H1 (cell line): Measurements from ENCODE around the gene LPP. TPM values are rescaled to one million over a fixed set of nuclear protein-coding genes. Genes with fewer than 3 reads are reported as not detected.
A peak's percentile ranks its signal among the peaks of the same experiment; 100 is the strongest.

Source experiments
- ATF3 ChIP-seq: IDR thresholded peaks from 2 replicates; pipeline ENCODE4 v1.6.1; 2011; ENCODE audit warnings: low read depth, mild to moderate bottlenecking, low read length; ENCODE audit not compliant: insufficient read depth
- BCL11A ChIP-seq, 2 experiments: IDR thresholded peaks; one replicate each; pipeline ENCODE4 v1.6.1; 2011; ENCODE audit warnings: low read depth in 2 of 2, low read length in 2 of 2, mild to moderate bottlenecking in 2 of 2
- CBX8 ChIP-seq: fragments of 300-800, 300-1000 bp; sonication (generic); IDR thresholded peaks from 2 replicates; pipeline ENCODE4 v1.7.1; 2016; ENCODE audit warnings: low read depth, low read length, borderline replicate concordance
- CHD1 ChIP-seq: IDR thresholded peaks from 2 replicates; pipeline ENCODE4 v1.6.1; 2012; ENCODE audit warnings: low read depth, low read length, improper control_type of control experiment
- CREB1 ChIP-seq: IDR thresholded peaks from 2 replicates; pipeline ENCODE4 v1.6.1; 2012; ENCODE audit warnings: inconsistent platforms
- CTCF ChIP-seq, 3 experiments: IDR thresholded peaks; 1 replicate in 2 of 3; 2 replicates in 1 of 3; pipeline versions ENCODE4 v1.5.1 to v1.6.1; 2011; ENCODE audit warnings: low read length in 3 of 3, mild to moderate bottlenecking in 3 of 3, inconsistent platforms in 2 of 3, low read depth in 1 of 3, moderate library complexity in 1 of 3; ENCODE audit not compliant: insufficient read depth in 1 of 3; ENCODE audit errors: control extremely low read depth in 1 of 3
- FOSL1 ChIP-seq: IDR thresholded peaks from 2 replicates; pipeline ENCODE4 v1.6.1; 2011; ENCODE audit warnings: mild to moderate bottlenecking, low read depth, low read length, moderate library complexity; ENCODE audit not compliant: insufficient read depth
- GTF2F1 ChIP-seq: IDR thresholded peaks from 2 replicates; pipeline ENCODE4 v1.6.1; 2012; ENCODE audit warnings: low read depth, low read length, improper control_type of control experiment, borderline replicate concordance
- NANOG ChIP-seq: IDR thresholded peaks from 2 replicates; pipeline ENCODE4 v1.6.1; 2011; ENCODE audit warnings: low read length, low read depth, mild to moderate bottlenecking, inconsistent platforms; ENCODE audit not compliant: insufficient read depth, poor library complexity, severe bottlenecking
- RAD21 ChIP-seq, 2 experiments: IDR thresholded peaks in 1 of 2; conservative IDR thresholded peaks in 1 of 2; 2 replicates each; pipeline ENCODE4 v1.6.1; 2011; ENCODE audit warnings: low read depth in 2 of 2, low read length in 2 of 2, improper control_type of control experiment in 1 of 2, inconsistent platforms in 1 of 2, mild to moderate bottlenecking in 1 of 2, moderate library complexity in 1 of 2
- RBBP5 ChIP-seq: IDR thresholded peaks from 2 replicates; pipeline ENCODE4 v1.7.1; 2012; ENCODE audit warnings: low read depth, mild to moderate bottlenecking, inconsistent platforms, low read length, moderate library complexity, borderline replicate concordance
- RNF2 ChIP-seq: fragments of 200-900, 300-1000 bp; sonication (generic); IDR thresholded peaks from 2 replicates; pipeline ENCODE4 v1.7.1; 2016; ENCODE audit warnings: borderline replicate concordance, low read depth, mild to moderate bottlenecking, antibody characterized with exemption, low read length; ENCODE audit not compliant: poor library complexity, severe bottlenecking; ENCODE audit errors: missing control alignments
- RXRA ChIP-seq: IDR thresholded peaks from 2 replicates; pipeline ENCODE4 v1.6.1; 2011; ENCODE audit warnings: low read depth, mild to moderate bottlenecking, low read length, moderate library complexity; ENCODE audit not compliant: insufficient read depth
- SAP30 ChIP-seq: fragments of 300-600 bp; sonication (generic); IDR thresholded peaks from 2 replicates; pipeline ENCODE4 v1.7.1; 2012; ENCODE audit warnings: low read length, moderate library complexity, mild to moderate bottlenecking, inconsistent platforms; ENCODE audit not compliant: insufficient read depth, insufficient replicate concordance
- SP1 ChIP-seq: IDR thresholded peaks from 2 replicates; pipeline ENCODE4 v1.6.1; 2011; ENCODE audit warnings: low read depth, low read length
- TCF12 ChIP-seq: IDR thresholded peaks from 2 replicates; pipeline ENCODE4 v1.6.1; 2011; ENCODE audit warnings: low read depth, mild to moderate bottlenecking, low read length
- USF2 ChIP-seq: IDR thresholded peaks from 2 replicates; pipeline ENCODE4 v1.6.1; 2011; ENCODE audit warnings: low read length, improper control_type of control experiment
- polyA plus RNA-seq, 7 experiments: library from polyadenylated mRNA; depleted of rRNA in 3 of 7; stranded (reverse) in 5 of 7; unstranded in 2 of 7; fragments of >200 nt in 5 of 7; fragments of 200-250 nt in 2 of 7; gene quantifications; 1 replicate in 5 of 7; 2 replicates in 1 of 7; 4 replicates in 1 of 7; pipeline versions ENCODE4 v1.2.1 to v1.2.3, GENCODE V29; 2011 to 2013; ENCODE audit warnings: missing spikeins in 2 of 7, mixed read lengths in 2 of 7
- total RNA-seq: library from RNA; stranded (reverse); fragmentation: NEBNext Ultra II Directional; extraction: Animal tissue kit (Norgen Biotek cat#: 25700); gene quantifications from 2 replicates; pipeline ENCODE4 v1.2.1, GENCODE V29; 2021

The LPP gene
- total and polyA plus RNA-seq, 2 of the 8 experiments (the other 6 are each of a cell fraction or from before 2014, with no cell fraction given), result 10.0 to 53.3 TPM

GRCh38 chr3:188179006-188179966, 25.3 kb downstream of the LPP start (continued):
- no peak for TF ChIP-seq USF2
- TF ChIP-seq RAD21 (IDR thresholded peaks at IDR 0.05 in 1 of 2, conservative IDR thresholded peaks at IDR 0.05 in 1 of 2; ENCODE audit: low read depth in 2 of 2, low read length in 2 of 2), result peak in 1 of 2 experiments; percentile 16; a peak in 1 of 4 replicates
- TF ChIP-seq ATF3, result no peak
- no peak for TF ChIP-seq RBBP5
- TF ChIP-seq TCF12, result no peak
- TF ChIP-seq SAP30, result no peak
- no peak for TF ChIP-seq FOSL1
- TF ChIP-seq SP1, result no peak
- TF ChIP-seq CBX8, result no peak
- no peak for TF ChIP-seq NANOG
- peak in 1 of 3 experiments; percentile 16; a peak in 1 of 4 replicates for TF ChIP-seq CTCF (IDR thresholded peaks at IDR 0.05; ENCODE audit: control extremely low read depth in 1 of 3, insufficient read depth in 1 of 3, low read depth in 1 of 3, low read length in 3 of 3)
- TF ChIP-seq CREB1, result no peak
- no peak for TF ChIP-seq RNF2
- no peak for TF ChIP-seq GTF2F1
- no peak for TF ChIP-seq BCL11A (IDR thresholded peaks at IDR 0.05; ENCODE audit: low read depth in 2 of 2, low read length in 2 of 2)
- no peak for TF ChIP-seq RXRA
- no peak for TF ChIP-seq CHD1
